LNCaP clone FGC (cell line): ENCODE measurements around the gene CLEC10A.
A peak's percentile ranks its signal among the peaks of the same experiment; 100 is the strongest.

Source experiments
- DNase-seq: peaks from one replicate; pipeline ENCODE4 v3.0.0-alpha.2; 2011; ENCODE audit warnings: low read depth
- H3K4me3 ChIP-seq: 2 replicates; pipeline ENCODE4 v1.5.1; 2011; ENCODE audit warnings: mild to moderate bottlenecking, low read depth, low read length, control low read depth
- TF ChIP-seq, protein P1 (sequence below): IDR thresholded peaks from 2 replicates; pipeline ENCODE4 v1.5.1; 2012; ENCODE audit warnings: mild to moderate bottlenecking; ENCODE audit not compliant: control insufficient read depth, insufficient read depth; ENCODE audit errors: extremely low read depth

The CLEC10A gene

GRCh38 chr17:7041607-7042500 is 38.2 kb downstream of the CLEC10A start:
- TF ChIP-seq, protein P1, sequence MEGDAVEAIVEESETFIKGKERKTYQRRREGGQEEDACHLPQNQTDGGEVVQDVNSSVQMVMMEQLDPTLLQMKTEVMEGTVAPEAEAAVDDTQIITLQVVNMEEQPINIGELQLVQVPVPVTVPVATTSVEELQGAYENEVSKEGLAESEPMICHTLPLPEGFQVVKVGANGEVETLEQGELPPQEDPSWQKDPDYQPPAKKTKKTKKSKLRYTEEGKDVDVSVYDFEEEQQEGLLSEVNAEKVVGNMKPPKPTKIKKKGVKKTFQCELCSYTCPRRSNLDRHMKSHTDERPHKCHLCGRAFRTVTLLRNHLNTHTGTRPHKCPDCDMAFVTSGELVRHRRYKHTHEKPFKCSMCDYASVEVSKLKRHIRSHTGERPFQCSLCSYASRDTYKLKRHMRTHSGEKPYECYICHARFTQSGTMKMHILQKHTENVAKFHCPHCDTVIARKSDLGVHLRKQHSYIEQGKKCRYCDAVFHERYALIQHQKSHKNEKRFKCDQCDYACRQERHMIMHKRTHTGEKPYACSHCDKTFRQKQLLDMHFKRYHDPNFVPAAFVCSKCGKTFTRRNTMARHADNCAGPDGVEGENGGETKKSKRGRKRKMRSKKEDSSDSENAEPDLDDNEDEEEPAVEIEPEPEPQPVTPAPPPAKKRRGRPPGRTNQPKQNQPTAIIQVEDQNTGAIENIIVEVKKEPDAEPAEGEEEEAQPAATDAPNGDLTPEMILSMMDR: no peak
- no peak for DNase-seq
- H3K4me3 ChIP-seq: no peak overlapping the region

DNA sequence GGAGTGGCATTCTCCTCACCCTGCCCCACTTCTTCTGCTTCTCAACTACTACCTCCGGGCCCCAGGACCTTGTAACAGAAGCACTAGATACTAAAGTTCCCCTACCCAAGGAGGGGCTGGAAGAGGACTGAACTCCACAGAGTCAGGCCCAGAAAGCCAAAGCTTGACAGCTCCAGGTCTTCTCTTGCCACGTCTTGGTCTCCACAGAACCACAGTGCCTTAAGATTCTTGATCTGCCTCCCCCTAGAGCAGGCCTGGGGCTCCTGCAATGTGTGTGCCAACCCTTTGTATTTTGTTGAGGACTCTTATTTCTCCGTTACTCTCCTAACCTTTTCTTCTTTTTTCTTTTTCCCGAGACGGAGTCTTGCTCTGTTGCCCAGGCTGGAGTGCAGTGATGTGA is 40.2 kb downstream of the CLEC10A start:
- H3K4me3 ChIP-seq: no peak overlapping the region
- DNase-seq: no peak
- TF ChIP-seq, protein P1: no peak

DNA sequence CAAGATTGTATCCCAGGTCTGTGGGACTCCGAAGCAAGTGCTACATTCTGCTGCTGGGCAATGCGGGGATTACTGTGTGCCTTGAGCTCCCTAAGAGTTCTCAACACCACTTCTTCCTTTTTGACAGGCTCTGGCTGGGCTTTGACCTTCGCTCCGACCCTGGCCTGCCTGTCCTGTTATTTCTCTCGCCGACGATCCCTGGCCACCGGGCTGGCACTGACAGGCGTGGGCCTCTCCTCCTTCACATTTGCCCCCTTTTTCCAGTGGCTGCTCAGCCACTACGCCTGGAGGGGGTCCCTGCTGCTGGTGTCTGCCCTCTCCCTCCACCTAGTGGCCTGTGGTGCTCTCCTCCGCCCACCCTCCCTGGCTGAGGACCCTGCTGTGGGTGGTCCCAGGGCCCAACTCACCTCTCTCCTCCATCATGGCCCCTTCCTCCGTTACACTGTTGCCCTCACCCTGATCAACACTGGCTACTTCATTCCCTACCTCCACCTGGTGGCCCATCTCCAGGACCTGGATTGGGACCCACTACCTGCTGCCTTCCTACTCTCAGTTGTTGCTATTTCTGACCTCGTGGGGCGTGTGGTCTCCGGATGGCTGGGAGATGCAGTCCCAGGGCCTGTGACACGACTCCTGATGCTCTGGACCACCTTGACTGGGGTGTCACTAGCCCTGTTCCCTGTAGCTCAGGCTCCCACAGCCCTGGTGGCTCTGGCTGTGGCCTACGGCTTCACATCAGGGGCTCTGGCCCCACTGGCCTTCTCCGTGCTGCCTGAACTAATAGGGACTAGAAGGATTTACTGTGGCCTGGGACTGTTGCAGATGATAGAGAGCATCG is 41.8 kb downstream of the CLEC10A start:
- no peak overlapping the region for H3K4me3 ChIP-seq
- TF ChIP-seq, protein P1: no peak
- no peak for DNase-seq

- H3K4me3 ChIP-seq: peak within 1 kb of the TSS; percentile 73
- peak; percentile 90 for DNase-seq
- TF ChIP-seq, protein P1: no peak
Measured at GRCh38 chr17:7035591-7036368, 44.3 kb downstream of the CLEC10A start, which contains the start of gene SLC16A13. Gene SLC16A13, plus strand, starts transcription at chr17:7036015. Its CDS starts 368 bp downstream, at chr17:7036383.

- no peak for DNase-seq
- peak overlapping the region; percentile 73 for H3K4me3 ChIP-seq
- TF ChIP-seq, protein P1: no peak
Measured at GRCh38 chr17:7034955-7035590, 45.0 kb downstream of the CLEC10A start.

GRCh38 chr17:7029659-7030058 is 50.4 kb downstream of the CLEC10A start:
- no peak overlapping the region for H3K4me3 ChIP-seq
- TF ChIP-seq, protein P1: no peak
- DNase-seq: no peak
